SH-SY5Y (cell line): ENCODE data around the gene SSNA1.

Experiments
- GATA2 ChIP-seq: IDR thresholded peaks from 2 replicates; pipeline ENCODE4 v1.6.1; 2011; ENCODE audit warnings: mild to moderate bottlenecking, low read depth, low read length
- GATA3 ChIP-seq: IDR thresholded peaks from 2 replicates; pipeline ENCODE4 v1.6.1; 2011; ENCODE audit warnings: low read depth, mild to moderate bottlenecking, low read length, moderate library complexity

Gene SSNA1

GRCh38 chr9:137201205-137201868 is 12.9 kb downstream of the SSNA1 start:
- no peak for TF ChIP-seq GATA3
- TF ChIP-seq GATA2, result no peak

- TF ChIP-seq GATA3, result no peak
- no peak for TF ChIP-seq GATA2
These were observed 14.5 kb downstream of the SSNA1 start for GRCh38 chr9:137202966-137203365.

DNA sequence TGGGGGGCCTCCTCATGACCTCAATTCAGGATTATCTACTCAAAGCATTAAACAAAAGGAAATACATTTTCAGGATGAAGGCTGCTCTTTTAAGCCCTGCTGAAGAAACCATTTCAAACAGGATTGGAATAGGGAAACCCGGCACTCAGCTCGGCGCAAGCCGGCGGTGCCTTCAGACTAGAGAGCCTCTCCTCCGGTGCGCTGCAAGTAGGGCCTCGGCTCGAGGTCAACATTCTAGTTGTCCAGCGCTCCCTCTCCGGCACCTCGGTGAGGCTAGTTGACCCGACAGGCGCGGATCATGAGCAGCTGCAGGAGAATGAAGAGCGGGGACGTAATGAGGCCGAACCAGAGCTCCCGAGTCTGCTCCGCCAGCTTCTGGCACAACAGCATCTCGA is 16.3 kb downstream of the SSNA1 start:
- TF ChIP-seq GATA3, result no peak
- TF ChIP-seq GATA2, result no peak

DNA sequence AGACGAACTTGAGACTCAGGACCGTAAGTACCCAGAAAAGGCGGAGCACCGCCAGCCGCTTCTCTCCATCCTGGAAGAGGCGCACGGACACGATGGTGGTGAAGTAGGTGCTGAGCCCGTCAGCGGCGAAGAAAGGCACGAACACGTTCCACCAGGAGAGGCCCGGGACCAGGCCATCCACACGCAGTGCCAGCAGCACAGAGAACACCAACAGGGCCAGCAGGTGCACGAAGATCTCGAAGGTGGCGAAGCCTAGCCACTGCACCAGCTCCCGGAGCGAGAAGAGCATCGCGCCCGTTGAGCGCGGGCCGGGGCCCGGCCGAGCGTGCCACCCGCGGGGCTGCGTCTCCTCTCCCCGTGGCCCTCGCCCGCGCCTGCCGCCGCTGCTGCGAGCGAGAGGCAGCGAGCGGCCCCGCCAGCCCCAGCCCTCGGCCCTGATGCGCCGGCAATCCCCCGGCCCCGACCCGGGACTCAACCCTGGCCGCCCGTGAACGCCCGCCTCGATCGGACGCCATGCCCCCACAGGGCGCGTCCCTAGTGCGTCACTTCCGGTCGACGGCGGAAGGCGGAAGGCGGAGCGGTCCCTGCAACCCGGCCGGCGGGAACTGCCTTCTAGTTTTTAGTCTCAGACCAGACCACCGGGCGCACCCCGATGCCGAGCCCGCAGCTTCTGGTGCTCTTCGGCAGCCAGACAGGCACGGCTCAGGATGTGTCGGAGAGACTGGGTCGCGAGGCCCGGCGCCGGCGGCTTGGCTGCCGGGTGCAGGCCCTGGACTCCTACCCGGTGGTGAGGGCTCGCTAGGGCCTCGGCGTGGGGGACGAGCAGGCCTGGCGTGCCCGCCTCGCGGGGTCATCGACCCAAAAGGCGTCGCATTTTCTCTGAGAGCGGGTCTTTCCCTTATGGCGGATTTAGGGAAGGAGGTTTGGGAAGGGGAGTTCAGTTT is 16.9 kb downstream of the SSNA1 start, which contains the start of the genes NDOR1 and TMEM203:
NDOR1 (plus strand) TSS at position 575 of the 944 bp plus-strand sequence; CDS start at position 653, 78 bp downstream.
TMEM203 (minus strand) TSS at position 523 of the 944 bp plus-strand sequence; CDS start at position 289, 234 bp downstream.
- TF ChIP-seq GATA2, result no peak
- TF ChIP-seq GATA3, result no peak

DNA sequence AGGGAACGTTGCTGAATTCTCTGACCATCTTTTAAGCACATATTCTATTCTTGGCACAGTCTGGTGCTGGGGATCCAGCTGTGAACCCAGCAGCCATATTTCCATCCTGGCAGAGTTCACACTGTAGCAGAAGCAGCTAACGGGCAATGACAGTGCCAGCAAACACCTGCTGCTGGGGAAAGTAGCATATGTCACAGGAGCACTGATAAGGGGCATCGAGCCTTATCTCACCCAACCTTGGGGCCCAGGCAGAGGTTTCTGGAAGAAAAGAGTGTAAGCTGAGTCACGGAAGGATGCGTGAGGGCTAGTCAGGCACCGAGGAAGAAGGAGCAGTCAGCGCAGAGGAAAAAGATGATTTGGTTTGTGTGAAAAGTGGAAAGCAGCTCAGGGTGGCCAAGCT is 18.1 kb downstream of the SSNA1 start:
- TF ChIP-seq GATA2, result no peak
- no peak for TF ChIP-seq GATA3

- TF ChIP-seq GATA3 (no peak), GATA2 (no peak)
These were observed 23.1 kb downstream of the SSNA1 start for GRCh38 chr9:137211532-137211931.

- TF ChIP-seq GATA3 (no peak), GATA2 (no peak)
These were observed 24.0 kb downstream of the SSNA1 start for GRCh38 chr9:137212520-137212919.

DNA sequence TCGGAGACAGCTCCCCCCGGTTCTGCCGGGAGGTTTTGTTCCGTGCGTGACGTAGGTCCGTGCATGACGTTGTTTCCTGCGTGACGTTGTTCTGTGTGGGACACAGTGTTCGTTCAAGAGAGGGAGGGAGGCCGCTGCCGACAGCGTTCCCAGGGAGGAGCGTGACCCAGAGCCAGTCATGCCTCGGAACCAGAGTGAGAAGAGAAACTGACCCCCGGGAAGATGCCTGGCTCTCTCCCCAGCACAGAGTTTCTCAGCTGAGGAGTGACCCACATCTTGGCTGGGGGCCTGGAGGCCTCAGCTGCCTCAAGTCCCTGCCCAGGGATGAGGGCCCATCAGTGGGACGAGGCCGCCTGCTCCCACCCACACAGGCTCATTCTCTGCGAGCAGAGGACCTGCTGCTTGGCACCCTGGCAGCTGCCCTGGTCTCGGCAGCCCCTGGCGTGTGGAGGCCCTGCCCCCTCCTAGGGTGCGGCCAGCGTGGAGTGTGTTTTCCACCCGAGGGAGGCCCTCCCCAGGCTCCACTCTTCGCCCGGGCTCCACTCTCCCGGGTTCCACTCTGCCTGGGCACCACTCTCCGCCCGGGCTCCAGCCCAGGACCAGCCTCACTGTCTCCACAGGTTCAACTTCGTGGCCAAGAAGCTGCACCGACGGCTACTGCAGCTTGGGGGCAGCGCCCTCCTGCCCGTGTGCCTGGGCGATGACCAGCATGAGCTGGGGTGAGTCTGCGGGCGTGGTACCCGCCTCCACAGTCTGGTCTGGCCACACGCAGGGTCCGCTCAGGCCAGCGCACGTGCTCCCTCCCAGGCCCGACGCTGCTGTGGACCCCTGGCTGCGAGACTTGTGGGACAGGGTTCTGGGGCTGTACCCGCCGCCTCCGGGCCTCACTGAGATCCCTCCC is 24.9 kb downstream of the SSNA1 start:
- no peak for TF ChIP-seq GATA2
- TF ChIP-seq GATA3, result no peak

GRCh38 chr9:137214620-137215019 is 26.1 kb downstream of the SSNA1 start:
- no peak for TF ChIP-seq GATA2
- no peak for TF ChIP-seq GATA3

DNA sequence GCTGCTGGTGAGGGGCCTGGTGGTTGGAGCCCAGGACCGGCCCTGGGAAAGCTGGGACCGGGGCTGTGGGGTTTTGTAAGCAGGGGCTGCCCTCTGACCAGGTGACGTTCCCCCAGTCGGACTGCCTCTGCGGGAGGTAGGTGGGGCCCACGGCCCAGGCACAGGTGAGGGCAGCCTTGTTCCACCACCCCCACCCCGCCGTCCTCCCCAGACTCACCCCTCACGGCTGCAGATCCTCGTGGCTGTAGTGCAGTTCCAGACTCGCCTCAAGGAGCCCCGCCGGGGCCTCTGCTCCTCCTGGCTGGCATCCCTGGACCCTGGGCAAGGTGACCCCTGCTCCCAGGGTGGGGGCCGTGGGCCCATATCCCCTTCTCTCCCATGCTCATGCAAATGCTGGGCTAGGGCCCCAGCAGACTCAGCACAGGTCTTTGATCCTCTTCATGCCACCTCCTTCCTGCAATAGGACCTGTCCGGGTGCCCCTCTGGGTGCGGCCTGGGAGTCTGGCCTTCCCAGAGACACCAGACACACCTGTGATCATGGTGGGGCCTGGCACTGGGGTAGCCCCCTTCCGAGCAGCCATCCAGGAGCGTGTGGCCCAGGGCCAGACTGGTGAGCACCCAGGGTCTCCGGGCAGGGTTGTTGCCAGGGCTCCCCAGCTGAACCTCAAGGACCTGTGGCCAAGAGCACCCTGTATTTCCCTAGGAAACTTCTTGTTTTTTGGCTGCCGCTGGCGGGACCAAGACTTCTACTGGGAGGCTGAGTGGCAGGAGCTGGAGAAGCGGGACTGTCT is 26.9 kb downstream of the SSNA1 start:
- TF ChIP-seq GATA2, result no peak
- no peak for TF ChIP-seq GATA3

GRCh38 chr9:137216188-137216965 is 27.9 kb downstream of the SSNA1 start:
- TF ChIP-seq GATA2 (no peak), GATA3 (no peak)

DNA sequence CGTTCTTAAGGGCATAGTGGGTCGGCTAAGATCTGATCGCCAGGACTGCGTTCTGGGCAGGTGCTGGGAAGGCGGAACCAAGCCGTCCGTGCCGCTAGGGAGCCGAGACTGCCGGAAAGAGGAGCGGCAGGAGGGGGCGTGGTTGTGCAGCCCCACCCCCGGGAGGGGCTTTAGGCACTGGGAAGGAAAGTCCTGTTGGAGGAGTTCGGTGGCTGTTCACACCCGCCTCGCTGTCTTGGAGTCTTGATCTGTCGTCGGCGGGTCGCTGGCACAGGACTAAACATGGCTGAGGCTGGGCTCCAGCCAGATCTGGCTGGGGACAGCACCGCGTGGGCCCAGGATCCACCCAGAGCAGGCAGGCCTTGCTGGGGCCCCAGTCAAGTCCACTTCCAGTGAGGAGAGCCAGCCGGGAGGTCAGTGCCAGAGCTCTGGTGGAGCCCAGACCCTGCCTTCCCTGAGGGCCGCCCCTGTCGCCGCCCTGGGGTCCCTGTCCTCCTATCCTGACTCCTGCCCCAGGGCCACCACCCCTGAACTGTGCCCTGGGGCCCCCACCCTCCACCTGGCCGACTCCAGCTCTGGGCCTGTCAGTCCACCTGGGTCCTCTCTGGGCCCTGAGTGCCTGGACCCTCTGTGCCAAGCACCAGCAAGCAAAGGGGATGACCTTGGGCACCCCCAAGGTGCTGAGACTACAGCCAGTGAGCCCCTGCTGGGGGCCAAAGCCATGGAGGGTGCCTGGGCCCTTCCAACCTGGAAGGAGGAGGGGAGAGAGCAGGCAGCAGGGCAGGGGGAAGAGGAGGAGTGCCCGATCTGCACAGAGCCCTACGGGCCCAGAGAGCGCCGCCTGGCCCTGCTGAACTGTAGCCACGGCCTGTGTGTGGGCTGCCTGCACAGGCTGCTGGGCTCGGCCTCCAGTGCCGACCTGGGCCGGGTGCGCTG is 29.1 kb downstream of the SSNA1 start:
- TF ChIP-seq GATA2, result no peak
- no peak for TF ChIP-seq GATA3
